Chondrocyte (in vitro differentiated cells): ENCODE measurements around the gene FYB2. TPM values are rescaled to one million over a fixed set of nuclear protein-coding genes. Genes with fewer than 3 reads are reported as not detected.
A peak's percentile ranks its signal among the peaks of the same experiment; 100 is the strongest.

Source experiments
- DNase-seq: peaks from one replicate; pipeline ENCODE4 v3.0.0; 2021; ENCODE audit warnings: mixed read lengths, low spot score
- H3K27ac Mint-ChIP-seq: one replicate; pipeline ENCODE4 v1.8.0; 2021; ENCODE audit warnings: mild to moderate bottlenecking, moderate library complexity, mixed read lengths; ENCODE audit not compliant: unreplicated experiment
- H3K27me3 Mint-ChIP-seq: 2 replicates; pipeline ENCODE4 v1.8.0; 2021; ENCODE audit warnings: low read depth, mixed read lengths
- H3K36me3 Mint-ChIP-seq: 2 replicates; pipeline ENCODE4 v1.8.0; 2021; ENCODE audit warnings: low read depth, mixed read lengths
- H3K4me1 Mint-ChIP-seq: 2 replicates; pipeline ENCODE4 v1.8.0; 2021; ENCODE audit warnings: low read depth, mild to moderate bottlenecking, mixed read lengths
- H3K4me3 Mint-ChIP-seq: one replicate; pipeline ENCODE4 v1.8.0; 2021; ENCODE audit warnings: mild to moderate bottlenecking, moderate library complexity, mixed read lengths; ENCODE audit not compliant: unreplicated experiment
- H3K9me3 Mint-ChIP-seq: 2 replicates; pipeline ENCODE4 v1.8.0; 2021; ENCODE audit warnings: low read depth, mixed read lengths
- CTCF ChIP-seq: fragments of 200-600 bp; sonication (generic); IDR thresholded peaks from 2 replicates; pipeline ENCODE4 v1.5.0; 2021; ENCODE audit warnings: antibody characterized with exemption, mild to moderate bottlenecking, moderate library complexity
- total RNA-seq: library from RNA; stranded (reverse); gene quantifications from 3 replicates; pipeline ENCODE4 v1.2.1, GENCODE V29; 2021

The FYB2 gene
- total RNA-seq, 1 donor from 2014 or later, result 0.10 TPM

GRCh38 chr1:56788102-56788501, 31.1 kb downstream of the FYB2 start:
- peaks cover 2% of the 10 kb centered on the region for H3K27me3 Mint-ChIP-seq
- H3K4me1 Mint-ChIP-seq, result peaks cover 9% of the 10 kb centered on the region
- DNase-seq, result no peak
- no peaks in the 10 kb centered on the region for H3K9me3 Mint-ChIP-seq
- no peaks in the 10 kb centered on the region for H3K36me3 Mint-ChIP-seq
- H3K4me3 Mint-ChIP-seq, result no peak overlapping the region
- TF ChIP-seq CTCF, result peak; percentile 31
- H3K27ac Mint-ChIP-seq, result no peak overlapping the region

- Mint-ChIP-seq H3K9me3 (no peaks in the 10 kb centered on the region), H3K27me3 (peaks cover 2% of the 10 kb centered on the region), H3K36me3 (no peaks in the 10 kb centered on the region)
Measured at GRCh38 chr1:56787330-56787729, 31.9 kb downstream of the FYB2 start.

GRCh38 chr1:56782773-56783172, 36.4 kb downstream of the FYB2 start:
- Mint-ChIP-seq H3K4me1 (no peaks in the 10 kb centered on the region), H3K36me3 (no peaks in the 10 kb centered on the region), H3K27ac (no peak overlapping the region), H3K9me3 (no peaks in the 10 kb centered on the region), H3K4me3 (no peak overlapping the region), H3K27me3 (peaks cover 2% of the 10 kb centered on the region)
- TF ChIP-seq CTCF, result no peak
- DNase-seq, result no peak

More at GRCh38 chr1:56787330-56787729, 31.9 kb downstream of the FYB2 start:
- Mint-ChIP-seq H3K27ac (no peak overlapping the region), H3K4me3 (no peak overlapping the region), H3K4me1 (peaks cover 9% of the 10 kb centered on the region)
- TF ChIP-seq CTCF, result no peak
- no peak for DNase-seq

- H3K4me1 Mint-ChIP-seq, result no peaks in the 10 kb centered on the region
- H3K27me3 Mint-ChIP-seq, result peaks cover 2% of the 10 kb centered on the region
- H3K9me3 Mint-ChIP-seq, result no peaks in the 10 kb centered on the region
- no peak overlapping the region for H3K27ac Mint-ChIP-seq
- DNase-seq, result no peak
- no peak for TF ChIP-seq CTCF
- no peak overlapping the region for H3K4me3 Mint-ChIP-seq
- no peaks in the 10 kb centered on the region for H3K36me3 Mint-ChIP-seq
Measured at GRCh38 chr1:56780826-56781225, 38.4 kb downstream of the FYB2 start.

- Mint-ChIP-seq H3K4me3 (no peak overlapping the region), H3K9me3 (no peaks in the 10 kb centered on the region), H3K27ac (no peak overlapping the region), H3K36me3 (no peaks in the 10 kb centered on the region), H3K27me3 (no peaks in the 10 kb centered on the region), H3K4me1 (no peaks in the 10 kb centered on the region)
- TF ChIP-seq CTCF, result no peak
- no peak for DNase-seq
Measured at GRCh38 chr1:56780128-56780750, 39.0 kb downstream of the FYB2 start.
